ENCODE results near the gene RPL35. TPM values are rescaled to one million over a fixed set of nuclear protein-coding genes. Genes with fewer than 3 reads are reported as not detected.

RPL35 gene
- total and polyA plus RNA-seq, 2 donors from 2014 or later = 910 to 2,355 TPM

DNA sequence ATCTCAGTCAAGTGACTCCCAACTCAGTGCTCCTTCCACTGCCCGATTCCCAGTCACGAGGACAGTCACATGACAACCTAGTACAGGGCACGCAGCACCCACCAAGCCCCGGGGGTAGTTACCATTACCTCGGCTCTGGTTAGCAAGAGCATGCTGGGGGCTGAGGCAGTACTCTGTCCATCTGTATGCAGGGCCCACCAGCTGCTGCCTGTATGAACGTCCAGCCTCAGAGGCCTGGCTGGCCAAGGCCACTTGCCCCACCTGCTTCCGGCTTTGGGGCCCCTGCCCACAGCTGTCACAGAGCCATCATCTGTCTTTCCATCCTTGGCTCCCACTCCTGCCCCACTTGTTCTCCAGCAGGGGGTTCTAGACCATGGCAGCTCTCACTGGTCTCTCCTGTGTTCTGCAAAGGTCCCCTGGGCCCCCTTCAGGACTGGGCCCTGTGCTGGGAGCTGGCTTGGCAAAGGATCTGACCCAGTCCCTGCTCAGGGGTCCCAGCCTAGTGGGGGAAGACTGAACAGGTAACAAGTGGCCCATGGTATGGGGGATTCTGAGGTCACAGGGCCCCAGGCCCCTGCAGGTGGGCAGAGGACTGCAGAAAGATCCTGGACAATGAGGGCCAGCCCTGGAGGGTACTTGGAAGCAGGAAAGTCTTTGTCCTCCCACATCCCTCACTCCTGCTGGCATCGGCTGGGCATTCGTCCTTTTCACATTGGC is 3.3 kb downstream of the RPL35 start:
- Histone ChIP-seq H3K9me3 (ENCODE audit: control insufficient read depth in 2 of 3, insufficient read depth in 1 of 3, low read length in 3 of 3) (no peaks in the 10 kb centered on the region), H3K27me3 (ENCODE audit: control insufficient read depth, insufficient read depth, low read length) (no peaks in the 10 kb centered on the region), H3K27ac (ENCODE audit: low read depth in 2 of 2, low read length in 2 of 2) (no peak overlapping the region), H3K36me3 (ENCODE audit: control insufficient read depth in 2 of 3, insufficient read depth in 3 of 3, low read length in 3 of 3) (peaks cover 9 to 32% (median 17%) of the 10 kb centered on the region in 3 donors), H3K4me1 (ENCODE audit: control insufficient read depth in 2 of 3, insufficient read depth in 2 of 3, low read depth in 1 of 3, low read length in 3 of 3) (peaks cover 0 to 12% (median 6%) of the 10 kb centered on the region in 3 donors), H3K9ac (ENCODE audit: low read length in 3 of 3) (no peak overlapping the region), H3K4me3 (ENCODE audit: low read length in 3 of 3) (no peak overlapping the region)
- TF ChIP-seq, protein P1, sequence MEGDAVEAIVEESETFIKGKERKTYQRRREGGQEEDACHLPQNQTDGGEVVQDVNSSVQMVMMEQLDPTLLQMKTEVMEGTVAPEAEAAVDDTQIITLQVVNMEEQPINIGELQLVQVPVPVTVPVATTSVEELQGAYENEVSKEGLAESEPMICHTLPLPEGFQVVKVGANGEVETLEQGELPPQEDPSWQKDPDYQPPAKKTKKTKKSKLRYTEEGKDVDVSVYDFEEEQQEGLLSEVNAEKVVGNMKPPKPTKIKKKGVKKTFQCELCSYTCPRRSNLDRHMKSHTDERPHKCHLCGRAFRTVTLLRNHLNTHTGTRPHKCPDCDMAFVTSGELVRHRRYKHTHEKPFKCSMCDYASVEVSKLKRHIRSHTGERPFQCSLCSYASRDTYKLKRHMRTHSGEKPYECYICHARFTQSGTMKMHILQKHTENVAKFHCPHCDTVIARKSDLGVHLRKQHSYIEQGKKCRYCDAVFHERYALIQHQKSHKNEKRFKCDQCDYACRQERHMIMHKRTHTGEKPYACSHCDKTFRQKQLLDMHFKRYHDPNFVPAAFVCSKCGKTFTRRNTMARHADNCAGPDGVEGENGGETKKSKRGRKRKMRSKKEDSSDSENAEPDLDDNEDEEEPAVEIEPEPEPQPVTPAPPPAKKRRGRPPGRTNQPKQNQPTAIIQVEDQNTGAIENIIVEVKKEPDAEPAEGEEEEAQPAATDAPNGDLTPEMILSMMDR (IDR thresholded peaks at IDR 0.05; ENCODE audit: borderline replicate concordance, extremely low read depth, insufficient read depth) = no peak
- no peak for FAIRE-seq
- intact Hi-C loops (cut with DNase I) = no loop called here
- no peak for DNase-seq

DNA sequence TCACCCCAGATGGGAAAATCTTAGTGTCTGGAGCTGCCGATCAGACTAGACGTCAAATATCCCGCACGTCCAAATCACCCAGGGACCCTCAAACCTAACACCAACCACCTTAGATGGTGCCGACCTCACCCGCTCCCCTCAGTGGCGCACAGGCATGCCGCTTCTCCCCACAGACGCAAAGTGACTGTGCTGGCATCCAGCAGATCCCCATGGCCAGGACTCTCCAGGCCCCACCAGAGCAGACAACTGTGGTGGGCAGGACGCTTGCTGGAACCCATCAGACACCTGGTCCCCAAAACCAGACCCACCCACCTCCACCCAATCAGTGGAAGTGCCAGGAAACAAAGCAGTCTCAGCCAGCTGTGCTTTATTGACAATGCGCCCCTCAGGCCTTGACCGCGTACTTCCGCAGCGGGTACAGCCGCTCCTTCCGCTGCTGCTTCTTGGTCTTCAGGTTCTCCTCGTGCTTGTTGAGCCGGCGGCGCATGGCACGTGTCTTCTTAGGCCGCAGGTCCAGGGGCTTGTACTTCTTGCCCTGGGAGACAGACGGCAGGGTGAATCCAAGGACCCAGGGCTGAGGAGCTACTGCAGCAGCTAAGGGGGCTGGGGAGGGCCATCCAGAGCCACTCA is 4.1 kb downstream of the RPL35 start:
- FAIRE-seq = no peak
- H3K27ac ChIP-seq (ENCODE audit: low read depth in 2 of 2, low read length in 2 of 2) = no peak overlapping the region

DNA sequence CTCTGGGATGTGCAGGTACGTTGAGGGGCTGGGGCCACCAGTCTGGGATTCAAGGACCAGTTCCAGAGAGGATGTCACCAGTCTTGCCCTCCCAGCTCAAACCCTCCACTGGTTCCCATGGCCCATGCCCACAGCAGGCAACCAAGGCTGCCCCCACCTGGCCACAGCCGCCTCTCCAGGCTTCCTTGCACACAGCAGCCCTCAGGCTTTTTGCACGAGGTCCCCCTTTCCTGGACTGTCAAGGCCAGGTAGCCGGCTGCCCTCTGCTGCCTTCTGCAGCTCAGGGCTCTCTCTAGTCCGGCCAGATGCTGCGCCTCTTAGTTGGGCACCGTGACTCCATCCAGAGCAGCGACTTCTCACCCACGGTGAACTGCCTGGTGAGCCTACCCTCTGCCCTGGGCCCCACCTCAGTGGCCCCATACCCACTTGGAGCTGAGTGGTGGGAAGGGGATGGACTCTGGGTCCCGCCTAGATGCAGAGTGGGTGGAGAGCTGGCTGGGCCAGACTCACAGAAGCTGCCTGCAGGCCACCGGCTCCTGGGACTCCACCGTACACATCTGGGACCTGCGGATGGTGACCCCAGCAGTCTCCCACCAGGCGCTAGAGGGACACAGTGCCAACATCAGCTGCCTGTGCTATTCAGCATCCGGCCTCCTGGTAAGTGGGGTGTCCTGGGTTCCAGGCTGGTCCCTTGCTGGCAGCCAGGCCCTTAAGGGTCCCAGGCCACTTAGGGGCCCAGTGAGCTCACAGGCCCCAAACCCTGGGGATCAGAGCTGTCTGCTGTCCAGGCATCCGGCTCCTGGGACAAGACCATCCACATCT is 5.6 kb downstream of the RPL35 start:
- DNase-seq = peak in 1 of 5 donors; percentile 34

More for the DNA sequence above, 4.1 kb downstream of the RPL35 start:
- H3K9me3 ChIP-seq (ENCODE audit: control insufficient read depth in 2 of 3, insufficient read depth in 1 of 3, low read length in 3 of 3) = no peaks in the 10 kb centered on the region
- no peak for DNase-seq
- no peak overlapping the region for H3K4me3 ChIP-seq (ENCODE audit: low read length in 3 of 3)
- intact Hi-C loops (cut with DNase I) = no loop called here
- TF ChIP-seq, protein P1 (IDR thresholded peaks at IDR 0.05; ENCODE audit: borderline replicate concordance, extremely low read depth, insufficient read depth) = no peak
- no peaks in the 10 kb centered on the region for H3K27me3 ChIP-seq (ENCODE audit: control insufficient read depth, insufficient read depth, low read length)
- peaks cover 0 to 18% (median 6%) of the 10 kb centered on the region in 3 donors for H3K4me1 ChIP-seq (ENCODE audit: control insufficient read depth in 2 of 3, insufficient read depth in 2 of 3, low read depth in 1 of 3, low read length in 3 of 3)
- no peak overlapping the region for H3K9ac ChIP-seq (ENCODE audit: low read length in 3 of 3)
- peaks cover 9 to 32% (median 17%) of the 10 kb centered on the region in 3 donors for H3K36me3 ChIP-seq (ENCODE audit: control insufficient read depth in 2 of 3, insufficient read depth in 3 of 3, low read length in 3 of 3)

More for the DNA sequence above, 5.6 kb downstream of the RPL35 start:
- H3K9ac ChIP-seq (ENCODE audit: low read length in 3 of 3) = no peak overlapping the region
- peaks cover 0 to 20% (median 6%) of the 10 kb centered on the region in 3 donors for H3K4me1 ChIP-seq (ENCODE audit: control insufficient read depth in 2 of 3, insufficient read depth in 2 of 3, low read depth in 1 of 3, low read length in 3 of 3)
- peaks cover 9 to 32% (median 17%) of the 10 kb centered on the region in 3 donors for H3K36me3 ChIP-seq (ENCODE audit: control insufficient read depth in 2 of 3, insufficient read depth in 3 of 3, low read length in 3 of 3)
- intact Hi-C loops (cut with DNase I) = no loop called here
- TF ChIP-seq, protein P1 (IDR thresholded peaks at IDR 0.05; ENCODE audit: borderline replicate concordance, extremely low read depth, insufficient read depth) = no peak
- H3K27ac ChIP-seq (ENCODE audit: low read depth in 2 of 2, low read length in 2 of 2) = no peak overlapping the region
- no peak overlapping the region for H3K4me3 ChIP-seq (ENCODE audit: low read length in 3 of 3)
- no peak for FAIRE-seq
- H3K27me3 ChIP-seq (ENCODE audit: control insufficient read depth, insufficient read depth, low read length) = no peaks in the 10 kb centered on the region
- no peaks in the 10 kb centered on the region for H3K9me3 ChIP-seq (ENCODE audit: control insufficient read depth in 2 of 3, insufficient read depth in 1 of 3, low read length in 3 of 3)
